SK-N-SH treated with all-trans-retinoic acid at 6 μM for 48 hours (cell line): ENCODE data around the gene OGN.

Experiments
- ISL1 ChIP-seq: fragments of 250-450 bp; sonication (Bioruptor Pico); IDR thresholded peaks from 2 replicates; pipeline ENCODE4 v2.1.2; 2022; ENCODE audit warnings: mild to moderate bottlenecking, moderate library complexity
- ZFP30 ChIP-seq: fragments of 450-650 bp; formaldehyde crosslinking; IDR thresholded peaks from 2 replicates; pipeline ENCODE4 v1.5.0; 2022; ENCODE audit warnings: mild to moderate bottlenecking, moderate library complexity
- TF ChIP-seq, protein P1 (sequence below): fragments of 250-450 bp; sonication (Bioruptor Pico); IDR thresholded peaks from 2 replicates; pipeline ENCODE4 v1.8.0; 2020; ENCODE audit warnings: mild to moderate bottlenecking, moderate library complexity, borderline replicate concordance

- TF ChIP-seq, protein P1, sequence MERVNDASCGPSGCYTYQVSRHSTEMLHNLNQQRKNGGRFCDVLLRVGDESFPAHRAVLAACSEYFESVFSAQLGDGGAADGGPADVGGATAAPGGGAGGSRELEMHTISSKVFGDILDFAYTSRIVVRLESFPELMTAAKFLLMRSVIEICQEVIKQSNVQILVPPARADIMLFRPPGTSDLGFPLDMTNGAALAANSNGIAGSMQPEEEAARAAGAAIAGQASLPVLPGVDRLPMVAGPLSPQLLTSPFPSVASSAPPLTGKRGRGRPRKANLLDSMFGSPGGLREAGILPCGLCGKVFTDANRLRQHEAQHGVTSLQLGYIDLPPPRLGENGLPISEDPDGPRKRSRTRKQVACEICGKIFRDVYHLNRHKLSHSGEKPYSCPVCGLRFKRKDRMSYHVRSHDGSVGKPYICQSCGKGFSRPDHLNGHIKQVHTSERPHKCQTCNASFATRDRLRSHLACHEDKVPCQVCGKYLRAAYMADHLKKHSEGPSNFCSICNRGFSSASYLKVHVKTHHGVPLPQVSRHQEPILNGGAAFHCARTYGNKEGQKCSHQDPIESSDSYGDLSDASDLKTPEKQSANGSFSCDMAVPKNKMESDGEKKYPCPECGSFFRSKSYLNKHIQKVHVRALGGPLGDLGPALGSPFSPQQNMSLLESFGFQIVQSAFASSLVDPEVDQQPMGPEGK (CRISPR knock-in tag) = no peak
- TF ChIP-seq ISL1 (CRISPR knock-in tag) = no peak
- TF ChIP-seq ZFP30 (CRISPR knock-in tag) = no peak
Observed at GRCh38 chr9:92395617-92396016, 8.8 kb downstream of the OGN start.
